ENCODE results near the gene PTPN22.

The PTPN22 gene

DNA sequence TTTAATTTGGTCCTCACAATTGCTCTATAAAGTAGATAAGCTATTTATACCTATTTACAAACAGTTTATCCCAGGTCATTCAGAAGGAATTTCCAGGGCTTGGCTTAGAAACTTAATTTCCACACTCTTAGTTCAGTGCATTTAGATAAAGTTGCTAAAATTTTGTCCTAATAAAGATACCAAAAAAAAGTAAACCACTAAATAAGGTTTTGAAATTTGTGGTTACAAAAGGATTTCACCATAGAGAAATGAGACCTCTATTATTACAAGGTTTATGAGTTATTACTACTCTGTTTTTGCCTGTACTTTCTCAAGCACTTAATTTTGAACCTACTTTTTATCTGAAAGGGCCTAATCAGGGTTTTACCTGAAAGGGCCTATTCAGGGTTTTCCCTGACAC is 22.4 kb downstream of the PTPN22 start:
- DNase-seq = no peak

GRCh38 chr1:113846391-113847035 is 25.0 kb downstream of the PTPN22 start:
- DNase-seq = no peak

- DNase-seq = no peak
These were observed 35.0 kb downstream of the PTPN22 start for GRCh38 chr1:113836534-113836933.

GRCh38 chr1:113835686-113836290 is 35.7 kb downstream of the PTPN22 start:
- peak; percentile 61 for DNase-seq

- DNase-seq = no peak
These were observed 36.8 kb downstream of the PTPN22 start for GRCh38 chr1:113834716-113835115.

DNA sequence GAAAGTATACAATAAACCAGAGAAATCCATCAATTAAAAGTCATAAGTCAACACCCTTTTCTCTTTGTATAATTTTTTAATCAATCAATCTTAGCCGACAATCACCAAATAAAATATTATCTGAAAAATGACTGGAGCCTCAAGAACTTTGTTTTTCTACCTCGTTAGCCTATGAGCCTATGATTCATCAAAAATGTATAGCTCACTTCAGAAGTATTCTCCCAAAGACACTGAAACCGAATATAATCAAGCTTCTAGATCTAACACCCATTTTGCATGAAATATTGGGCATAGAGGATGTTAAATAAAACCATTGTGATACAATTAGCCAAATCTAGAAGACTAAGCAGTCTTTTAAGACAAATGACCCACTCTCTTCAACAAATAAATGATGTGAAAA is 41.5 kb downstream of the PTPN22 start:
- DNase-seq = peak; percentile 61

GRCh38 chr1:113821916-113822315 is 49.6 kb downstream of the PTPN22 start:
- DNase-seq = no peak

DNA sequence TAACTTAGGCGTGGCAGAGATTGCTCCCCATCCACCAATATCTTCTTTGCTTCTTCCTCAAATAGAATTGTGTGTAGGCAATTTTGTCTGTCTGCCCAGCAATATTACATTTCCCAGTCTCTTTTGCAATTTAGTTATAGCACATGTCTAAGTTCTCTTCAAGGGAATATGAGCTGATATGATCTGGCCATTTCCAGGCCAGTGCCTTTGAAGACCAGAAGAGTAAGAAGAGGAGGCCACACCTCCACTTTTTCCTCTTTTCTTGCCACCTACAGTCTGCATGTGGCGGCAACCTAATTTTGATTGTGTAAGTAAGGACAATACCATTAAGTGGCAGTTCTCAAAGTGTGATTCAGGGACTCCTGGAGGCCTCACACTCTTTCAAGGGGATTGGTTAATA is 52.9 kb downstream of the PTPN22 start:
- no peak for DNase-seq

GRCh38 chr1:113813218-113813617 is 58.3 kb downstream of the PTPN22 start:
- DNase-seq = no peak

DNA sequence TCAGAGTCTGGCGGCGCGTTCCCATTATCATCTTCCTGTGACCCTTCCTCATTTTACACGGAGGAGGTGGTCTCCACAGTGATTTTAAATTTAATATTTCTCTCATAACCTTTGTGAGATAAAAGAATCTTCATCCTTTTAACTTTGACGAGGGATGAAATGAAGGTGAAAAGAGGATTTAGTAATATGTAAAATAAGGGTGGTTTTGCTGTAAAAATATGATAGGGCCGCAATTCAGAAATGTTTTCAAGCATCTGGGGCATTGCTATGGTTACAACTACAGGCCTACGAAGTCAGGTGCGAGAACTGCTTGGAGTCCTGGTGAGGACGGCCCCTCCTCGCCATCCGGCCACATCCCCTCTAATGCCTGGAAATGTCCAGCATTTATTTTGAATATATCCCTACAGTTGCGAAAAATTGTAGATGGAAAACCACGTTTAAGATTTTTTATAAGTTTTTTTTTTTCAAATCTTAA is 58.8 kb downstream of the PTPN22 start:
- DNase-seq = no peak

DNA sequence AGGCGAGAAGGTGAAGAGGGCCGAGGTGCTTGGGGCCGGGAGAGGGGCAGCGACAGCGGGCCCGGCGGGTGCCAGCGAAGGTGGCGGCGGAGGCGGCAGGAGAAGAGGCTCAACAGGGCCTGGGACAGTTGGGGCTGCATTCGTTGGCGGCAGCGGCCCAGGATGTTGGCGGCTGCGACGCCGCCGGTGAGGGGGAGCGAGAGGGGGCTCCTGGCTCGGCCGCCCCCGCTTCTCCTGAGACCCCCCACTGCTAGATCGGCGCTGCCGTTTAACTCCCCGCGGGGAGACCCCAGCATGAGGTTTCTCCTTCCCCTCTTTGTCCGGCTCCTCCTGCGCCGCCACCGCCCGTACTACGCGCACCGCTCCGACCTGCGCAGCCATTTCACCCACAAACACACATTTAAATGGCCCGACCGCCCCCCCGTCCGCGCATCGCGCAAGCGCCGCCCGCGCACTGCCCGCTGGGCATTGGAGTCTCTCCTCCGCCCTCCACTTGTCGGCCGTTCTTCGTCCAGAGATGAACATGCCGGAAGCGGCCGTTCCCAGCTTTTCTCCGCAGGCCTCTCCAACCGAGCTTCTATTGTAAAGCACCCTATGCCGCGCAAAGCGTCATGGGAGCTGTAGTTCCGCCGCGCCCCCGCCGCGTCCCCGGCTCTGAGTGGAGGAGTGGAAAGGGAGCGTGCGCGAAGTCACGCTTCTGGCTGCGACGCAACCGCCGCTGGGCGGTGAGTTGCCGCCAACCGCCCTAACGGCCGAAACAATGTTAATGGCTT is 59.4 kb downstream of the PTPN22 start, which contains the start of gene RSBN1:
Gene RSBN1 (minus strand): TSS at position 589 of the 773 bp plus-strand sequence. CDS start 64 bp downstream, at position 525.
- peak; percentile 100 for DNase-seq

- peak; percentile 28 for DNase-seq
These were observed 60.2 kb downstream of the PTPN22 start for GRCh38 chr1:113811156-113811887.

DNA sequence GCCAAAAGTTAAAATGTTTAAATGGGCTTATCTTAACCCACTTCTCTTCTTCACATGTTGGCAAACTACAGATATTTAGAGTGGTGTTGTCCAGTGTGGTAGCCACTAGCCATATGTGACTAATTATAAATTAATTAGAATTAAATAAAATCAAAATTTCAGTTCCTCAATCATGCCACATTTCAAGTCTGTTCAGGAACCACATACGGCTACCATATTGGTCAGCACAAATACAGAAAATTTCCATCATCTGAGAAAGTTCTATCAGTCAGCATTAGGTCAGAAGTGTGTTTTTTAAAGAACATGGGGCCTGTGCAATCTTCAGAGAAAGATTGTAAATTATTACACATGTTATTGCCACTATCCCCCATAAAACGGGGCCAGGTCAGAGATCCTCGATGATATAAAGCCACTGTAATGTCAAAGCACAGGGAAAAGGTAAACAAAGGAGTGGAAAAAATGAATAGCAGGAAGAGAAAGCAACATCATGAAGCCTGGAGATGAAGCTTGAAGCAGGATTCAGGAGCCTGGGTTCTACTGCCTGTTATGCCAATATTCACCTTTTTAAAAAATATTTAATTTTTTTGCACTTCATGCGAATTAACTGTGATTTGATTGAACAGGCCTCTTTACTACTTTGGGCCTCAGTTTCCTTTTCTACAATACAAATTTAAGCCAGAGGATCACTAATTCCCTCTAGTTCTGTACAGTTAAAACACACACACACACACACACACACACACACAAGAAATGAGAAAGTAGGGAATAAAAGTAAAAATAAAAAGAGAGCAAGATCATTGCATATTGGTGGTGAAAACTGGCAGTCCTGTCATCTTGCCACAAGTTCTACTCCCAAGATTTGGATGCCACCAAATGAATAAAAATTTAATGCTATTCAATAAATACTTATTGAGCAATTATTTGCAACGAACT is 61.6 kb downstream of the PTPN22 start:
- DNase-seq = peak; percentile 11

GRCh38 chr1:113808450-113809195 is 62.9 kb downstream of the PTPN22 start:
- DNase-seq = peak; percentile 19

DNA sequence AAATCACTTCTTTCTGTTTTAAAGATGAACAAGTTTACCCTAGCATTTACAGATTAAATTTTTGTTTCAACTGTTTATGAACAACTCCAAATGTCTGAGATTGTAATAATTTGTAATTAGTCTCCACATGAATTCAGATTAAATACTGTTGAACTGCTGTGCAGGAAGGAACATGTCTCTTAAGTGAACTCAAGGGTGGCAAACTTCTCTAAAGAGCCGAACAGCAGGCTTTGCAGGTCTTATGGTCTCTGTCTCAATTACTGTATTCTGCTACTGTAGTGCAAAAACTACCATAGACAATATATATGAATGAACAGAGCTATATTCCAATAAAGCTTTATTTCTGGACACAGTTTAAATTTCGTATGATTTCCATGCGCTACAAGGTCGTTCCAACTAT is 65.9 kb downstream of the PTPN22 start:
- no peak for DNase-seq

DNA sequence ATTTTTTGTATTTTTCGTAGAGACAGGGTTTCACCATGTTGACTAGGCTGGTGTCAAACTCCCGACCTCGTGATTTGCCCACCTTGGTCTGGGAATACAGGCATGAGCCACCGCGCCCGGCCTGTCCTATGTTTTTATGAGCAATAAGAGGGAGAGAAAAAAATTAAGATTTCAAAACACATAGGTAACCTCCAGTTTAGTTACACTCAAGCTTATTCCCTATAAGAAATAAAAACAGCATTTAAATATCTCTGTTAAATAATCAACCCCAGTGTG is 66.3 kb downstream of the PTPN22 start:
- DNase-seq = no peak

GRCh38 chr1:113804421-113805255 is 66.9 kb downstream of the PTPN22 start:
- peak; percentile 55 for DNase-seq

GRCh38 chr1:113802367-113803007 is 69.0 kb downstream of the PTPN22 start:
- no peak for DNase-seq

GRCh38 chr1:113800487-113800886 is 71.0 kb downstream of the PTPN22 start:
- no peak for DNase-seq

DNA sequence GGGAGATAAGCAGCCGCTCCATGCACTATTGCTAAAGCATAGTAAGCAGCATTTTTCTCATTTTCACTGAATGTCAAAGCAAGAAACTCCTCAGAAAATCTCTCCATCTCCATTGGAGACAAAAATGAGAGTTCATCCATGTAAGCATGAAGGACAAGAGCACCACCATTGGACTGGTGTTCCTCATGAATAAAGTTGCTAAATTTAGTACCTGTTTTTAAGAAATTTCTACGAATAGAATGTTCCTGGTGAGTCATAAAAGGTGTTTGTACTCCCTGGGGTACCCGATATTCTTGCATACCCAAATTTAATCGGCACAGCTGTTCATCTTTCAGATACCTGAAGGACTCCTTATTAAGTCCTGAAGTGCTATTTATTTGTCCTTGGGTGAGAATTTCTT is 74.0 kb downstream of the PTPN22 start:
- no peak for DNase-seq

Data from fibroblast of skin of right quadriceps (primary cell).